Measurements from ENCODE around the gene ELOB.

DNA sequence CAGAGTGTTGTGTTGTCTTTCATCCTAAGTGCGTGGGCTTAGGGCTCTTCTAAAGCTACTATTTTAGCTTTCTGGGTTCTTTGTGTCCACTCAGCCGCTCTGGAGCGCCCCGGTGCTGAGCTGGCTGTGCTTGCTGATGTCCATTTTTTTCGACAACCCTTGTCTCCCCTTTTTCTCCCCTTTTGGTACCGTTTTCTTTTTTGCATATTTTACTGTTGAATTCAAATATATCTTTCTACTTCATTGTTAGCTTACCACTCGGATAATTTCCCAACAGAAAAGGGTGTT, 23.4 kb downstream of the ELOB start:
- TF ChIP-seq, protein P1, sequence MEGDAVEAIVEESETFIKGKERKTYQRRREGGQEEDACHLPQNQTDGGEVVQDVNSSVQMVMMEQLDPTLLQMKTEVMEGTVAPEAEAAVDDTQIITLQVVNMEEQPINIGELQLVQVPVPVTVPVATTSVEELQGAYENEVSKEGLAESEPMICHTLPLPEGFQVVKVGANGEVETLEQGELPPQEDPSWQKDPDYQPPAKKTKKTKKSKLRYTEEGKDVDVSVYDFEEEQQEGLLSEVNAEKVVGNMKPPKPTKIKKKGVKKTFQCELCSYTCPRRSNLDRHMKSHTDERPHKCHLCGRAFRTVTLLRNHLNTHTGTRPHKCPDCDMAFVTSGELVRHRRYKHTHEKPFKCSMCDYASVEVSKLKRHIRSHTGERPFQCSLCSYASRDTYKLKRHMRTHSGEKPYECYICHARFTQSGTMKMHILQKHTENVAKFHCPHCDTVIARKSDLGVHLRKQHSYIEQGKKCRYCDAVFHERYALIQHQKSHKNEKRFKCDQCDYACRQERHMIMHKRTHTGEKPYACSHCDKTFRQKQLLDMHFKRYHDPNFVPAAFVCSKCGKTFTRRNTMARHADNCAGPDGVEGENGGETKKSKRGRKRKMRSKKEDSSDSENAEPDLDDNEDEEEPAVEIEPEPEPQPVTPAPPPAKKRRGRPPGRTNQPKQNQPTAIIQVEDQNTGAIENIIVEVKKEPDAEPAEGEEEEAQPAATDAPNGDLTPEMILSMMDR (conservative IDR thresholded peaks at IDR 0.05 in 1 of 2, IDR thresholded peaks at IDR 0.05 in 1 of 2; ENCODE audit: low read depth in 1 of 2, low read length in 2 of 2): no peak
- TF ChIP-seq EZH2 (IDR thresholded peaks at IDR 0.05; ENCODE audit: low read length, missing control alignments): no peak

Data from fibroblast of lung (primary cell).